HT1080 (cell line): ENCODE data around the gene C20orf173. TPM values are rescaled to one million over a fixed set of nuclear protein-coding genes. Genes with fewer than 3 reads are reported as not detected.

Experiments used
- total RNA-seq: library from RNA; depleted of rRNA; stranded (reverse); fragments of >200 nt; shearing (Covaris generic); gene quantifications from 2 replicates; pipeline ENCODE4 v1.2.3, GENCODE V29; 2014; rRNA removed

The C20orf173 gene
- total RNA-seq, 1 experiment from 2014 or later = not detected

Other genes starting within 250 kb of the C20orf173 start
- 516 and 620 TPM in 2 replicates for gene EIF6, start 244.9 kb downstream of the C20orf173 start, total RNA-seq
- gene FAM83C, start 237.2 kb downstream of the C20orf173 start, total RNA-seq = not detected in 2 replicates
- 55.7 and 58.1 TPM in 2 replicates for gene UQCC1, start 117.7 kb downstream of the C20orf173 start, total RNA-seq
- 0.10 TPM in 2 replicates for gene GDF5, start 91.4 kb downstream of the C20orf173 start, total RNA-seq
- 45.9 and 51.7 TPM in 2 replicates for gene CEP250, start 74.1 kb downstream of the C20orf173 start, total RNA-seq
- 167 and 169 TPM in 2 replicates for gene ERGIC3, start 12.4 kb upstream of the C20orf173 start, total RNA-seq
- 0.30 and 0.59 TPM in 2 replicates for gene SPAG4, start 86.2 kb upstream of the C20orf173 start, total RNA-seq
- 146 and 192 TPM in 2 replicates for gene CPNE1, start 135.2 kb upstream of the C20orf173 start, total RNA-seq
- gene RBM12, start 135.2 kb upstream of the C20orf173 start, total RNA-seq = 54.5 and 68.1 TPM in 2 replicates
- gene NFS1, start 169.7 kb upstream of the C20orf173 start, total RNA-seq = 34.1 and 92.1 TPM in 2 replicates
- gene ROMO1, start 169.8 kb upstream of the C20orf173 start, total RNA-seq = 213 and 561 TPM in 2 replicates
- gene RBM39, start 212.6 kb upstream of the C20orf173 start, total RNA-seq = 197 and 209 TPM in 2 replicates
- 28.6 and 36.7 TPM in 2 replicates for gene PHF20, start 242.4 kb upstream of the C20orf173 start, total RNA-seq